KOPT-K1 (cell line): ENCODE data around the gene MMP11.

ENCODE experiments used
- H3K27ac ChIP-seq: fragments of 200-600 bp; sonication (generic); 2 replicates; pipeline ENCODE4 v1.5.1; 2016; ENCODE audit warnings: antibody characterized with exemption, mild to moderate bottlenecking, low read depth, low read length; ENCODE audit not compliant: poor library complexity, severe bottlenecking
- H3K36me3 ChIP-seq: fragments of 200-600 bp; sonication (generic); 2 replicates; pipeline ENCODE4 v1.5.1; 2017; ENCODE audit warnings: antibody characterized with exemption, mild to moderate bottlenecking, low read length, moderate library complexity; ENCODE audit not compliant: insufficient read depth
- H3K9me3 ChIP-seq: fragments of 200-600 bp; sonication (generic); 2 replicates; pipeline ENCODE4 v1.5.1; 2017; ENCODE audit warnings: antibody characterized with exemption, low read length, mild to moderate bottlenecking; ENCODE audit not compliant: insufficient read depth, poor library complexity, severe bottlenecking

MMP11 gene

GRCh38 chr22:23782703-23783102, 10.1 kb downstream of the MMP11 start:
- H3K27ac ChIP-seq: peak overlapping the region; percentile 68
- H3K36me3 ChIP-seq: no peaks in the 10 kb centered on the region
- H3K9me3 ChIP-seq: no peaks in the 10 kb centered on the region

- Histone ChIP-seq H3K36me3 (peaks cover 3% of the 10 kb centered on the region; the same call in 1 of the 2 replicates), H3K27ac (peak overlapping the region; percentile 68), H3K9me3 (no peaks in the 10 kb centered on the region)
These were observed 10.9 kb downstream of the MMP11 start for GRCh38 chr22:23783265-23784150.

GRCh38 chr22:23784215-23784732, 11.6 kb downstream of the MMP11 start:
- Histone ChIP-seq H3K27ac (peak overlapping the region; percentile 68), H3K36me3 (peaks cover 10% of the 10 kb centered on the region), H3K9me3 (no peaks in the 10 kb centered on the region)

- Histone ChIP-seq H3K9me3 (no peaks in the 10 kb centered on the region), H3K27ac (peak overlapping the region; percentile 93), H3K36me3 (peaks cover 25% of the 10 kb centered on the region)
These were observed 13.6 kb downstream of the MMP11 start for GRCh38 chr22:23786261-23786710.

GRCh38 chr22:23786752-23787599, 14.3 kb downstream of the MMP11 start, which contains the start of gene SMARCB1:
TSS of gene SMARCB1 (plus strand) at chr22:23786966. CDS start at chr22:23787170, 204 bp downstream.
- Histone ChIP-seq H3K9me3 (no peaks in the 10 kb centered on the region), H3K36me3 (peaks cover 32% of the 10 kb centered on the region), H3K27ac (peak within 1 kb of the TSS; percentile 93)

- H3K27ac ChIP-seq: peak overlapping the region; percentile 93
- H3K36me3 ChIP-seq: peaks cover 38% of the 10 kb centered on the region
- no peaks in the 10 kb centered on the region for H3K9me3 ChIP-seq
These were observed 14.9 kb downstream of the MMP11 start for GRCh38 chr22:23787600-23787896.

GRCh38 chr22:23787910-23788309, 15.3 kb downstream of the MMP11 start:
- Histone ChIP-seq H3K36me3 (peaks cover 41% of the 10 kb centered on the region), H3K27ac (peak overlapping the region; percentile 93)

GRCh38 chr22:23789121-23789520, 16.5 kb downstream of the MMP11 start:
- no peaks in the 10 kb centered on the region for H3K9me3 ChIP-seq
- H3K27ac ChIP-seq: no peak overlapping the region
- peaks cover 54% of the 10 kb centered on the region for H3K36me3 ChIP-seq

More at GRCh38 chr22:23787910-23788309, 15.3 kb downstream of the MMP11 start:
- no peaks in the 10 kb centered on the region for H3K9me3 ChIP-seq

- Histone ChIP-seq H3K36me3 (peaks cover 59% of the 10 kb centered on the region), H3K27ac (no peak overlapping the region), H3K9me3 (no peaks in the 10 kb centered on the region)
These were observed 17.0 kb downstream of the MMP11 start for GRCh38 chr22:23789638-23790037.

GRCh38 chr22:23790819-23791737, 18.4 kb downstream of the MMP11 start:
- H3K36me3 ChIP-seq: peaks cover 73% of the 10 kb centered on the region
- no peak overlapping the region for H3K27ac ChIP-seq

GRCh38 chr22:23791738-23792645, 19.3 kb downstream of the MMP11 start:
- peaks cover 81% of the 10 kb centered on the region for H3K36me3 ChIP-seq
- H3K9me3 ChIP-seq: no peaks in the 10 kb centered on the region
- H3K27ac ChIP-seq: peak overlapping the region; percentile 24

More at GRCh38 chr22:23790819-23791737, 18.4 kb downstream of the MMP11 start:
- no peaks in the 10 kb centered on the region for H3K9me3 ChIP-seq

GRCh38 chr22:23793326-23793725, 20.7 kb downstream of the MMP11 start:
- Histone ChIP-seq H3K9me3 (no peaks in the 10 kb centered on the region), H3K27ac (no peak overlapping the region), H3K36me3 (peaks cover 90% of the 10 kb centered on the region)

- no peaks in the 10 kb centered on the region for H3K9me3 ChIP-seq
- H3K36me3 ChIP-seq: peaks cover 95% of the 10 kb centered on the region
- H3K27ac ChIP-seq: no peak overlapping the region
These were observed 23.8 kb downstream of the MMP11 start for GRCh38 chr22:23796461-23796860.
